GM23338 (cell line): Measurements from ENCODE around the gene FBXW4. TPM values are rescaled to one million over a fixed set of nuclear protein-coding genes. Genes with fewer than 3 reads are reported as not detected.

Experiments
- ATAC-seq: fragments of 200-7000 bp; cut with Tn5 transposase; 3 replicates; pipeline ENCODE4 v1.9.1; 2020
- DNase-seq: peaks from one replicate; pipeline ENCODE4 v3.0.0-alpha.2; 2015; ENCODE audit warnings: low spot score
- H2AFZ ChIP-seq: fragments of 200-600 bp; sonication (generic); 2 replicates; pipeline ENCODE4 v1.8.0; 2016; ENCODE audit warnings: antibody characterized with exemption, mild to moderate bottlenecking, moderate library complexity
- H3F3A ChIP-seq: fragments of 200-600 bp; sonication (generic); replicated peaks from 2 replicates; pipeline ENCODE4 v1.8.0; 2017; ENCODE audit warnings: antibody characterized with exemption, mixed run types, low read depth
- H3K27ac ChIP-seq: fragments of 200-600 bp; sonication (generic); 2 replicates; pipeline ENCODE4 v1.6.1; 2016; ENCODE audit warnings: low read depth
- H3K27me3 ChIP-seq: fragments of 200-600 bp; sonication (generic); 2 replicates; pipeline ENCODE4 v1.8.0; 2016; ENCODE audit warnings: mild to moderate bottlenecking, mixed run types, moderate library complexity; ENCODE audit not compliant: insufficient read depth
- H3K36me3 ChIP-seq: fragments of 200-600 bp; sonication (generic); 2 replicates; pipeline ENCODE4 v1.8.0; 2016; ENCODE audit warnings: mild to moderate bottlenecking; ENCODE audit not compliant: insufficient read depth
- H3K4me1 ChIP-seq: fragments of 200-600 bp; sonication (generic); 2 replicates; pipeline ENCODE4 v1.8.0; 2016; ENCODE audit warnings: mild to moderate bottlenecking, moderate library complexity; ENCODE audit not compliant: insufficient read depth
- H3K4me2 ChIP-seq: fragments of 200-600 bp; sonication (generic); 2 replicates; pipeline ENCODE4 v1.7.1; 2017; ENCODE audit warnings: mixed run types
- H3K4me3 ChIP-seq: fragments of 200-600 bp; sonication (generic); 2 replicates; pipeline ENCODE4 v1.6.1; 2016; ENCODE audit warnings: mixed run types
- H3K79me2 ChIP-seq: fragments of 200-600 bp; sonication (generic); replicated peaks from 2 replicates; pipeline ENCODE4 v1.8.0; 2017; ENCODE audit warnings: mild to moderate bottlenecking; ENCODE audit not compliant: insufficient read depth
- H3K9me2 ChIP-seq: fragments of 200-600 bp; sonication (generic); 2 replicates; pipeline ENCODE4 v1.8.0; 2017; ENCODE audit not compliant: insufficient read depth
- H4K20me1 ChIP-seq: fragments of 200-600 bp; sonication (generic); replicated peaks from 2 replicates; pipeline ENCODE4 v1.8.0; 2017; ENCODE audit warnings: mild to moderate bottlenecking; ENCODE audit not compliant: insufficient read depth
- H3K27ac Mint-ChIP-seq: 2 replicates; pipeline ENCODE4 v1.8.0; 2020; ENCODE audit warnings: inconsistent platforms, mild to moderate bottlenecking, moderate library complexity, mixed read lengths
- H3K27me3 Mint-ChIP-seq: 3 replicates; pipeline ENCODE4 v1.8.0; 2022; ENCODE audit warnings: low read depth, mild to moderate bottlenecking, moderate library complexity, mixed read lengths, inconsistent platforms; ENCODE audit not compliant: insufficient read depth, poor library complexity
- H3K36me3 Mint-ChIP-seq: 3 replicates; pipeline ENCODE4 v1.8.0; 2021; ENCODE audit warnings: low read depth, mild to moderate bottlenecking, inconsistent platforms, moderate library complexity, mixed read lengths
- H3K4me1 Mint-ChIP-seq: 3 replicates; pipeline ENCODE4 v1.8.0; 2020; ENCODE audit warnings: mild to moderate bottlenecking, inconsistent platforms, mixed read lengths
- H3K4me3 Mint-ChIP-seq: 3 replicates; pipeline ENCODE4 v1.8.0; 2021; ENCODE audit warnings: moderate library complexity, mild to moderate bottlenecking, inconsistent platforms, mixed read lengths
- H3K9me3 Mint-ChIP-seq: 3 replicates; pipeline ENCODE4 v1.8.0; 2020; ENCODE audit warnings: moderate library complexity, mild to moderate bottlenecking, inconsistent platforms, mixed read lengths
- CREB1 ChIP-seq: fragments of 250-450 bp; sonication (Bioruptor Pico); IDR thresholded peaks from 2 replicates; pipeline ENCODE4 v1.5.0; 2020; ENCODE audit warnings: low read depth, mild to moderate bottlenecking, moderate library complexity
- EZH2 ChIP-seq: fragments of 200-600 bp; sonication (generic); IDR thresholded peaks from one replicate; pipeline ENCODE4 v1.8.0; 2017; ENCODE audit warnings: antibody characterized with exemption, mild to moderate bottlenecking, low read depth; ENCODE audit not compliant: unreplicated experiment
- JUNB ChIP-seq: IDR thresholded peaks from one replicate; pipeline ENCODE4 v1.6.1; 2016; ENCODE audit warnings: antibody characterized with exemption; ENCODE audit not compliant: unreplicated experiment
- NANOG ChIP-seq: IDR thresholded peaks from 2 replicates; pipeline ENCODE4 v1.6.1; 2016; ENCODE audit warnings: antibody characterized with exemption, borderline replicate concordance
- STAT1 ChIP-seq: IDR thresholded peaks from one replicate; pipeline ENCODE4 v1.6.1; 2016; ENCODE audit warnings: antibody characterized with exemption; ENCODE audit not compliant: unreplicated experiment
- ZNF331 ChIP-seq: fragments of 250-450 bp; sonication (Bioruptor Pico); IDR thresholded peaks from 2 replicates; pipeline ENCODE4 v1.5.0; 2020; ENCODE audit warnings: low read depth, mild to moderate bottlenecking, moderate library complexity
- polyA plus RNA-seq: library from polyadenylated mRNA; unstranded; fragments of >200 nt; fragmentation: Nextera tagmentation; extraction: Ambion mirVana; gene quantifications from 2 replicates; pipeline ENCODE4 v1.2.1, GENCODE V29; 2016
- total RNA-seq: library from RNA; depleted of rRNA; stranded (reverse); fragments of >200 nt; shearing (Covaris generic); gene quantifications from 2 replicates; pipeline ENCODE4 v1.2.3, GENCODE V29; 2014
- TF ChIP-seq, protein P1 (sequence below): fragments of 250-450 bp; sonication (Bioruptor Pico); IDR thresholded peaks from 2 replicates; pipeline ENCODE4 v1.5.0; 2020; ENCODE audit warnings: mild to moderate bottlenecking, moderate library complexity
- TF ChIP-seq, protein P2 (sequence below): IDR thresholded peaks from 2 replicates; pipeline ENCODE4 v1.6.1; 2016; ENCODE audit warnings: antibody characterized with exemption

Gene FBXW4
- total and polyA plus RNA-seq, 2 experiments from 2014 or later, result 8.0 to 18.6 TPM

DNA sequence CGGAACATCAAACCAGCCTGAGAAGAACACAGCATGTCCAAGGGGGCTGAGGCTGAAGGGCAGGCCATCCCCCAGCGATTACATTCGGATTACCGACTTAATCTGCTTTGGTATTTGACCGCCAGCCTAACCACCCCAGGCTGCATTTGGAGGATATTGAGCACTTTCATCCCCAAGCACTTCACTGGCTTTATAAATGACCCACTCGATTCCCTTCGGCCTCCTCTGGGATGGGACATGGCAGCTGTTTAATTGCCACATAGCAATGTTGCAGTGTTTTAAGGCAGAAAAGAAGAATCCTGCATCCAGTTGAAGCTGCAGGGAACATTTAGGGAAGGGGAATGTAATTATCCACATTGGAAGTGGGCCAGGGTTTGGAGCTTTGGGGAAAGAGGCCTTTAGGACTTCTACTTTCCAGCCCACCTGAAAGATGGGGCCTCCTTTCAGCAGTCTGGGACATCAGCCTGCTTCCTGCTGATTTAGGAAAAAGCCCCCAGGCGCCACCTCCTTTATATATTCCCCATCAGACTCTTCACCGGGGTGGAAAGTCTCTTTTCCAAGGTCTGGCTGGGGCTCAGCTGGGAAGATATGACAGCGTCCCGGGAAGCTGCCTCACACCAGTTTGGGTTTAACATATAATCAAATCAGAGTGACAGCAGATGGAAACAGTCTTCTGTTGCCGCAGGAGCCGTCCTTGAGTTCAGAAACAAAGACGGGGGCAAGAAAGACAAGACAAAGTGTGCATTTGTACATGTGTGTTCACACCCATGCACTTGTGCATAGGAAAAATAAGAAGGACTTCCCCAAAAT lies 97.7 kb downstream of the FBXW4 start (continued):
- TF ChIP-seq, protein P1, sequence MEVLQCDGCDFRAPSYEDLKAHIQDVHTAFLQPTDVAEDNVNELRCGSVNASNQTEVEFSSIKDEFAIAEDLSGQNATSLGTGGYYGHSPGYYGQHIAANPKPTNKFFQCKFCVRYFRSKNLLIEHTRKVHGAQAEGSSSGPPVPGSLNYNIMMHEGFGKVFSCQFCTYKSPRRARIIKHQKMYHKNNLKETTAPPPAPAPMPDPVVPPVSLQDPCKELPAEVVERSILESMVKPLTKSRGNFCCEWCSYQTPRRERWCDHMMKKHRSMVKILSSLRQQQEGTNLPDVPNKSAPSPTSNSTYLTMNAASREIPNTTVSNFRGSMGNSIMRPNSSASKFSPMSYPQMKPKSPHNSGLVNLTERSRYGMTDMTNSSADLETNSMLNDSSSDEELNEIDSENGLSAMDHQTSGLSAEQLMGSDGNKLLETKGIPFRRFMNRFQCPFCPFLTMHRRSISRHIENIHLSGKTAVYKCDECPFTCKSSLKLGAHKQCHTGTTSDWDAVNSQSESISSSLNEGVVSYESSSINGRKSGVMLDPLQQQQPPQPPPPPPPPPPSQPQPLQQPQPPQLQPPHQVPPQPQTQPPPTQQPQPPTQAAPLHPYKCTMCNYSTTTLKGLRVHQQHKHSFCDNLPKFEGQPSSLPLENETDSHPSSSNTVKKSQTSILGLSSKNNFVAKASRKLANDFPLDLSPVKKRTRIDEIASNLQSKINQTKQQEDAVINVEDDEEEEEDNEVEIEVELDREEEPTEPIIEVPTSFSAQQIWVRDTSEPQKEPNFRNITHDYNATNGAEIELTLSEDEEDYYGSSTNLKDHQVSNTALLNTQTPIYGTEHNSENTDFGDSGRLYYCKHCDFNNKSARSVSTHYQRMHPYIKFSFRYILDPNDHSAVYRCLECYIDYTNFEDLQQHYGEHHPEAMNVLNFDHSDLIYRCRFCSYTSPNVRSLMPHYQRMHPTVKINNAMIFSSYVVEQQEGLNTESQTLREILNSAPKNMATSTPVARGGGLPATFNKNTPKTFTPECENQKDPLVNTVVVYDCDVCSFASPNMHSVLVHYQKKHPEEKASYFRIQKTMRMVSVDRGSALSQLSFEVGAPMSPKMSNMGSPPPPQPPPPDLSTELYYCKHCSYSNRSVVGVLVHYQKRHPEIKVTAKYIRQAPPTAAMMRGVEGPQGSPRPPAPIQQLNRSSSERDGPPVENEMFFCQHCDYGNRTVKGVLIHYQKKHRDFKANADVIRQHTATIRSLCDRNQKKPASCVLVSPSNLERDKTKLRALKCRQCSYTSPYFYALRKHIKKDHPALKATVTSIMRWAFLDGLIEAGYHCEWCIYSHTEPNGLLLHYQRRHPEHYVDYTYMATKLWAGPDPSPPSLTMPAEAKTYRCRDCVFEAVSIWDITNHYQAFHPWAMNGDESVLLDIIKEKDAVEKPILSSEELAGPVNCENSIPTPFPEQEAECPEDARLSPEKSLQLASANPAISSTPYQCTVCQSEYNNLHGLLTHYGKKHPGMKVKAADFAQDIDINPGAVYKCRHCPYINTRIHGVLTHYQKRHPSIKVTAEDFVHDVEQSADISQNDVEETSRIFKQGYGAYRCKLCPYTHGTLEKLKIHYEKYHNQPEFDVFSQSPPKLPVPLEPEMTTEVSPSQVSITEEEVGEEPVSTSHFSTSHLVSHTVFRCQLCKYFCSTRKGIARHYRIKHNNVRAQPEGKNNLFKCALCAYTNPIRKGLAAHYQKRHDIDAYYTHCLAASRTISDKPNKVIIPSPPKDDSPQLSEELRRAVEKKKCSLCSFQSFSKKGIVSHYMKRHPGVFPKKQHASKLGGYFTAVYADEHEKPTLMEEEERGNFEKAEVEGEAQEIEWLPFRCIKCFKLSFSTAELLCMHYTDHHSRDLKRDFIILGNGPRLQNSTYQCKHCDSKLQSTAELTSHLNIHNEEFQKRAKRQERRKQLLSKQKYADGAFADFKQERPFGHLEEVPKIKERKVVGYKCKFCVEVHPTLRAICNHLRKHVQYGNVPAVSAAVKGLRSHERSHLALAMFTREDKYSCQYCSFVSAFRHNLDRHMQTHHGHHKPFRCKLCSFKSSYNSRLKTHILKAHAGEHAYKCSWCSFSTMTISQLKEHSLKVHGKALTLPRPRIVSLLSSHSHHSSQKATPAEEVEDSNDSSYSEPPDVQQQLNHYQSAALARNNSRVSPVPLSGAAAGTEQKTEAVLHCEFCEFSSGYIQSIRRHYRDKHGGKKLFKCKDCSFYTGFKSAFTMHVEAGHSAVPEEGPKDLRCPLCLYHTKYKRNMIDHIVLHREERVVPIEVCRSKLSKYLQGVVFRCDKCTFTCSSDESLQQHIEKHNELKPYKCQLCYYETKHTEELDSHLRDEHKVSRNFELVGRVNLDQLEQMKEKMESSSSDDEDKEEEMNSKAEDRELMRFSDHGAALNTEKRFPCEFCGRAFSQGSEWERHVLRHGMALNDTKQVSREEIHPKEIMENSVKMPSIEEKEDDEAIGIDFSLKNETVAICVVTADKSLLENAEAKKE, result no peak
- TF ChIP-seq EZH2, result no peak

DNA sequence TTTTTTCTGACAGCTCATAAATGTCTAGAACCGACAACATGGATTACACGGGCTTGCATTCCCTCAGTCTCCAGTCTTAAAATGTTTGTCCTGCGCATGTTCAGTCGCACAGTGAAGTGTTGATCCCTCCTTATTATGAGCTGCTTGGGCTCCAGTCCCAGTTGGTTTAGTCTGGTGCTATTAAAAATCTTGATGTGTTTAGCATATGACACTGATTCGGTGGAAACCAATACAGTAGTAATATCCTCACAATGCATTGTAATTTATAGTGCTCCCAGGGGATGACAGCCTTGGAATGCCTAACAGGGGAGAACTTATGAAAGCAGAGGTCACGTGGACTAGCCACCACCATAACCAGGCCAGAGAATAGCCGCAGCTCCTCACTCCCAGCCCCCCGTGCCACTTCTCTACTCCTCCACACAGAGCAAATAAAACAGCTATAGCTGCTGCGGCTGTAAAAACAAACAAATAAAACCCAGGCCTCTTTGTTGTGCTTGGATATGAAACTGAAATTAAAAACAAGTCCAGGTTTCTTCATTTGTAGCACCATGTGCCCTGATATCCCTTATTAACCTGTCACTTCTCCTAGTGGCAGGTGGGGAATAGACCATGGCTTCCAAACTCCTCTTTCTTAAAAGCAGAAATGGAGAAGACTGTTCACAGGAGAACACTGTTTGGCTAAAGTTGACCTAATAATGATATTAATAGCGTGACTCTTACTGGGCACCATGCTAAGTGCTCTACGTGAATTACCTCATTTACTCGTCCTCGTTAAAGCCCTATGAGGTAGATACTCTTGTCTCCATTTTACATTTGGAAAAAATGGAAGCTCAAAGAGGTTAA lies 99.2 kb downstream of the FBXW4 start:
- Mint-ChIP-seq H3K36me3 (no peaks in the 10 kb centered on the region), H3K27me3 (peaks cover 5% of the 10 kb centered on the region), H3K4me1 (peaks cover 9% of the 10 kb centered on the region; the same call in 2 of the 3 replicates), H3K4me3 (no peak overlapping the region), H3K9me3 (no peaks in the 10 kb centered on the region; the same call in 2 of the 3 replicates), H3K27ac (no peak overlapping the region)
- Histone ChIP-seq H3K79me2 (no peaks in the 10 kb centered on the region), H3F3A (no peaks in the 10 kb centered on the region), H3K4me3 (no peak overlapping the region), H3K4me1 (no peaks in the 10 kb centered on the region), H4K20me1 (no peaks in the 10 kb centered on the region), H2AFZ (no peak overlapping the region), H3K4me2 (no peak overlapping the region), H3K36me3 (no peaks in the 10 kb centered on the region), H3K9me2 (no peaks in the 10 kb centered on the region), H3K27me3 (no peaks in the 10 kb centered on the region), H3K27ac (no peak overlapping the region)
- no peak for DNase-seq
- no peak for ATAC-seq
- TF ChIP-seq EZH2 (no peak), STAT1 (no peak), CREB1 (CRISPR knock-in tag) (no peak), NANOG (no peak), JUNB (no peak), ZNF331 (CRISPR knock-in tag) (no peak)
- TF ChIP-seq, protein P2, sequence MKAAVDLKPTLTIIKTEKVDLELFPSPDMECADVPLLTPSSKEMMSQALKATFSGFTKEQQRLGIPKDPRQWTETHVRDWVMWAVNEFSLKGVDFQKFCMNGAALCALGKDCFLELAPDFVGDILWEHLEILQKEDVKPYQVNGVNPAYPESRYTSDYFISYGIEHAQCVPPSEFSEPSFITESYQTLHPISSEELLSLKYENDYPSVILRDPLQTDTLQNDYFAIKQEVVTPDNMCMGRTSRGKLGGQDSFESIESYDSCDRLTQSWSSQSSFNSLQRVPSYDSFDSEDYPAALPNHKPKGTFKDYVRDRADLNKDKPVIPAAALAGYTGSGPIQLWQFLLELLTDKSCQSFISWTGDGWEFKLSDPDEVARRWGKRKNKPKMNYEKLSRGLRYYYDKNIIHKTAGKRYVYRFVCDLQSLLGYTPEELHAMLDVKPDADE, result no peak
